ENCODE measurements around the gene GAS2. TPM values are rescaled to one million over a fixed set of nuclear protein-coding genes. Genes with fewer than 3 reads are reported as not detected.

GAS2 gene
- total RNA-seq, 1 donor from 2014 or later, result 1.4 TPM

DNA sequence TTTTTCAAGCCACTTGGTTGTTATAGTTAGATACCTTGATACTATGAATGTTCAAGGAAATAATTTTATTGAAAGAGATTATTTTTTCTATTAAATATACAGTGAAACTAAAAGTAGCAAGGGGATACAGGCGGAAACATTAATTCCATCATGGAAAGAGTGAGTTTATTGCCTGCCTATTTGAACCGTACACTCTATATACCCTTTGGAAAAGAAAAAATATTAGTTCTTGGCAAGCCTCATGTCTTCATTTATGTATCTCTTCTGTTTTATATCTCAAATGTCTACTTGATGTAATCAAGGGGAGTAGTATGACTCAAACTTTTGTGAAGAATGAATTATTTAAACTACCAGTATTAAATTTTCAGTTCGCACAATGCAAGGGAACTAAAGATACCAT, 54.0 kb downstream of the GAS2 start:
- DNase-seq (ENCODE audit: low spot score), result no peak
- Mint-ChIP-seq H3K36me3 (ENCODE audit: low read depth, unreplicated experiment) (no peaks in the 10 kb centered on the region), H3K4me1 (ENCODE audit: unreplicated experiment) (no peaks in the 10 kb centered on the region), H3K27me3 (ENCODE audit: unreplicated experiment) (no peaks in the 10 kb centered on the region), H3K4me3 (ENCODE audit: unreplicated experiment) (no peak overlapping the region), H3K9me3 (ENCODE audit: unreplicated experiment) (no peaks in the 10 kb centered on the region), H3K27ac (ENCODE audit: unreplicated experiment) (no peak overlapping the region)
- no peak for TF ChIP-seq CTCF (IDR thresholded peaks at IDR 0.05; ENCODE audit: unreplicated experiment)

GRCh38 chr11:22723274-22723673, 56.9 kb downstream of the GAS2 start:
- H3K27me3 Mint-ChIP-seq (ENCODE audit: unreplicated experiment), result no peaks in the 10 kb centered on the region
- H3K36me3 Mint-ChIP-seq (ENCODE audit: low read depth, unreplicated experiment), result no peaks in the 10 kb centered on the region
- no peak for TF ChIP-seq CTCF (IDR thresholded peaks at IDR 0.05; ENCODE audit: unreplicated experiment)
- no peak overlapping the region for H3K27ac Mint-ChIP-seq (ENCODE audit: unreplicated experiment)
- H3K9me3 Mint-ChIP-seq (ENCODE audit: unreplicated experiment), result no peaks in the 10 kb centered on the region
- H3K4me3 Mint-ChIP-seq (ENCODE audit: unreplicated experiment), result no peak overlapping the region
- H3K4me1 Mint-ChIP-seq (ENCODE audit: unreplicated experiment), result no peaks in the 10 kb centered on the region
- DNase-seq (ENCODE audit: low spot score), result no peak

DNA sequence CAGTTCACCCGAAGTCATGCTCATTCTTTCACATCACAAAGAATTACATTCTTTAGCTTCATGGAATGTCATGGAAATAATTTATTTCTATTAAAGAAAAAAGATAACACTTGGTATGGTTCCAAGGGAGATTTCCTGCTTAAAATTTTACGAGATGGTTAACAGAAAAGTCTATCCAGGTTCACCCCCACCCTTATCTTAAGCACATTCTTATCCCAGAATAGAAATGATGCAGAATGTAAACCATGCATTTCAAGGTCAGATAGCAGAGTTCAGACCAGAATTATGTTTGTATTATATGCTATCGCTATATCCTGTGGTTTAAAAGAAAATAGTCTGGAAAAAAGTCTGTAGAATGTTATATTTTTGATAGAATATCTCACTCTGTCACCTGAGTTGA, 58.7 kb downstream of the GAS2 start:
- Mint-ChIP-seq H3K27ac (ENCODE audit: unreplicated experiment) (no peak overlapping the region), H3K4me1 (ENCODE audit: unreplicated experiment) (no peaks in the 10 kb centered on the region), H3K9me3 (ENCODE audit: unreplicated experiment) (no peaks in the 10 kb centered on the region), H3K27me3 (ENCODE audit: unreplicated experiment) (no peaks in the 10 kb centered on the region), H3K36me3 (ENCODE audit: low read depth, unreplicated experiment) (no peaks in the 10 kb centered on the region), H3K4me3 (ENCODE audit: unreplicated experiment) (no peak overlapping the region)
- TF ChIP-seq CTCF (IDR thresholded peaks at IDR 0.05; ENCODE audit: unreplicated experiment), result no peak
- no peak for DNase-seq (ENCODE audit: low spot score)

GRCh38 chr11:22728600-22729389, 62.4 kb downstream of the GAS2 start:
- Mint-ChIP-seq H3K27ac (ENCODE audit: unreplicated experiment) (no peak overlapping the region), H3K9me3 (ENCODE audit: unreplicated experiment) (no peaks in the 10 kb centered on the region), H3K36me3 (ENCODE audit: low read depth, unreplicated experiment) (no peaks in the 10 kb centered on the region), H3K4me1 (ENCODE audit: unreplicated experiment) (no peaks in the 10 kb centered on the region), H3K27me3 (ENCODE audit: unreplicated experiment) (no peaks in the 10 kb centered on the region), H3K4me3 (ENCODE audit: unreplicated experiment) (no peak overlapping the region)
- TF ChIP-seq CTCF (IDR thresholded peaks at IDR 0.05; ENCODE audit: unreplicated experiment), result no peak
- no peak for DNase-seq (ENCODE audit: low spot score)

GRCh38 chr11:22730319-22730718, 63.9 kb downstream of the GAS2 start:
- H3K4me3 Mint-ChIP-seq (ENCODE audit: unreplicated experiment), result no peak overlapping the region
- no peaks in the 10 kb centered on the region for H3K9me3 Mint-ChIP-seq (ENCODE audit: unreplicated experiment)
- DNase-seq (ENCODE audit: low spot score), result no peak
- no peaks in the 10 kb centered on the region for H3K36me3 Mint-ChIP-seq (ENCODE audit: low read depth, unreplicated experiment)
- H3K4me1 Mint-ChIP-seq (ENCODE audit: unreplicated experiment), result no peaks in the 10 kb centered on the region
- TF ChIP-seq CTCF (IDR thresholded peaks at IDR 0.05; ENCODE audit: unreplicated experiment), result peak; percentile 15
- no peak overlapping the region for H3K27ac Mint-ChIP-seq (ENCODE audit: unreplicated experiment)
- H3K27me3 Mint-ChIP-seq (ENCODE audit: unreplicated experiment), result no peaks in the 10 kb centered on the region

All from endothelial cell (in vitro differentiated cells).